HL-60 (cell line): ENCODE measurements around the gene SMOC1.

Experiments
- DNase-seq, 2 experiments: peaks; one replicate each; pipeline ENCODE4 v3.0.0-alpha.2; 2010 to 2020; ENCODE audit warnings: low read depth in 1 of 2, low spot score in 1 of 2
- H3K27ac ChIP-seq: fragments of 250-450 bp; sonication (Bioruptor Pico); replicated peaks from 2 replicates; pipeline ENCODE4 v1.5.1; 2020; ENCODE audit warnings: mild to moderate bottlenecking, moderate library complexity
- H3K27me3 ChIP-seq: fragments of 250-450 bp; sonication (Bioruptor Pico); 2 replicates; pipeline ENCODE4 v1.5.1; 2021; ENCODE audit warnings: mild to moderate bottlenecking, moderate library complexity; ENCODE audit not compliant: insufficient read depth, poor library complexity, severe bottlenecking
- H3K4me3 ChIP-seq: replicated peaks from 2 replicates; pipeline ENCODE4 v1.5.1; 2011; ENCODE audit warnings: mild to moderate bottlenecking, control low read depth, low read length; ENCODE audit not compliant: insufficient read depth
- CTCF ChIP-seq: IDR thresholded peaks from one replicate; pipeline ENCODE4 v1.5.1; 2011; ENCODE audit warnings: low read length, control low read depth, inconsistent platforms; ENCODE audit not compliant: insufficient read depth
- GABPA ChIP-seq: IDR thresholded peaks from 2 replicates; pipeline ENCODE4 v1.6.1; 2012; ENCODE audit warnings: low read depth
- POLR2AphosphoS5 ChIP-seq: IDR thresholded peaks from 2 replicates; pipeline ENCODE4 v1.6.1; 2012; ENCODE audit warnings: low read depth
- REST ChIP-seq: IDR thresholded peaks from 2 replicates; pipeline ENCODE4 v1.6.1; 2012; ENCODE audit warnings: low read depth; ENCODE audit not compliant: insufficient replicate concordance
- SPI1 ChIP-seq: IDR thresholded peaks from 2 replicates; pipeline ENCODE4 v1.6.1; 2012; ENCODE audit warnings: low read depth, mild to moderate bottlenecking, borderline replicate concordance

Gene SMOC1

GRCh38 chr14:69868363-69868963, 10.8 kb upstream of the SMOC1 start:
- TF ChIP-seq POLR2AphosphoS5 = no peak
- no peak for TF ChIP-seq GABPA
- no peak for TF ChIP-seq SPI1
- no peak for TF ChIP-seq REST
- no peak for TF ChIP-seq CTCF
- Histone ChIP-seq H3K4me3 (no peak overlapping the region), H3K27ac (no peak overlapping the region), H3K27me3 (no peaks in the 10 kb centered on the region)
- no peak for DNase-seq

- no peak for DNase-seq
These were observed 8.6 kb upstream of the SMOC1 start for GRCh38 chr14:69870613-69871012.

GRCh38 chr14:69873877-69874780, 5.1 kb upstream of the SMOC1 start:
- no peak for DNase-seq
- Histone ChIP-seq H3K4me3 (no peak overlapping the region), H3K27ac (no peak overlapping the region), H3K27me3 (no peaks in the 10 kb centered on the region)
- TF ChIP-seq REST (no peak), SPI1 (no peak), GABPA (no peak), POLR2AphosphoS5 (no peak), CTCF (no peak)

More at GRCh38 chr14:69870613-69871012, 8.6 kb upstream of the SMOC1 start:
- no peak for TF ChIP-seq POLR2AphosphoS5
- TF ChIP-seq GABPA = no peak
- Histone ChIP-seq H3K27me3 (no peaks in the 10 kb centered on the region), H3K27ac (no peak overlapping the region), H3K4me3 (no peak overlapping the region)

- no peak overlapping the region for H3K27ac ChIP-seq
- no peak overlapping the region for H3K4me3 ChIP-seq
- H3K27me3 ChIP-seq = no peaks in the 10 kb centered on the region
- no peak for DNase-seq
- TF ChIP-seq GABPA = no peak
- no peak for TF ChIP-seq CTCF
- no peak for TF ChIP-seq REST
- TF ChIP-seq POLR2AphosphoS5 = no peak
- no peak for TF ChIP-seq SPI1
These were observed 2.9 kb upstream of the SMOC1 start for GRCh38 chr14:69876221-69876847.
